ENCODE measurements around the gene PLBD1. TPM values are rescaled to one million over a fixed set of nuclear protein-coding genes. Genes with fewer than 3 reads are reported as not detected.

Gene PLBD1
- total RNA-seq, 1 experiment from 2014 or later: 0.30 TPM

- H3K9me2 ChIP-seq (ENCODE audit: insufficient read depth): no peaks in the 10 kb centered on the region
- no peak overlapping the region for H3K27ac ChIP-seq (ENCODE audit: low read depth, low read length)
- no peaks in the 10 kb centered on the region for H3K79me2 ChIP-seq (ENCODE audit: insufficient read depth, low read length)
- no peaks in the 10 kb centered on the region for H3K36me3 ChIP-seq (ENCODE audit: control insufficient read depth in 1 of 2, insufficient read depth in 2 of 2, low read length in 2 of 2)
- no peak overlapping the region for H3K4me2 ChIP-seq (ENCODE audit: low read length)
- intact Hi-C loops (cut with micrococcal nuclease): no loop called here
- H3K4me1 ChIP-seq (ENCODE audit: control insufficient read depth in 1 of 2, insufficient read depth in 2 of 2, low read length in 2 of 2): no peaks in the 10 kb centered on the region
- CTCF ChIA-PET: no interaction called here
- no peak overlapping the region for H3K4me3 ChIP-seq (replicated peaks in 1 of 2; ENCODE audit: low read depth in 1 of 2, low read length in 2 of 2)
- no peaks in the 10 kb centered on the region for H4K20me1 ChIP-seq (ENCODE audit: insufficient read depth)
- H3K9ac ChIP-seq (ENCODE audit: low read length): no peak overlapping the region
- H3K9me3 ChIP-seq (ENCODE audit: control insufficient read depth in 1 of 2, insufficient read depth in 1 of 2, low read depth in 1 of 2, low read length in 2 of 2): peaks cover 7% of the 10 kb centered on the region in 2 experiments; a peak in 2 of 4 replicates
- TF ChIP-seq EGR1 (IDR thresholded peaks at IDR 0.05; ENCODE audit: low read depth): no peak
- TF ChIP-seq TCF7L2 (IDR thresholded peaks at IDR 0.05; ENCODE audit: borderline replicate concordance, extremely low read depth, insufficient read depth, insufficient read length): no peak
- no peak overlapping the region for H2AFZ ChIP-seq (ENCODE audit: low read depth, low read length, poor library complexity, severe bottlenecking)
- RAD21 ChIA-PET (ENCODE audit: low non-redundant PET in 1 of 2, low total read pairs in 2 of 2, uncharacterized antibody in 2 of 2, unreplicated experiment in 2 of 2): no interaction called here
- H3K27me3 ChIP-seq (ENCODE audit: insufficient read depth, low read length): no peaks in the 10 kb centered on the region
- ATAC-seq (no peak), DNase-seq (ENCODE audit: low read depth, low spot score) (no peak)
- BruUV-seq (replicated peaks): no TSS peak
- POLR2A ChIA-PET: no interaction called here
Observed at GRCh38 chr12:14525964-14526363, 41.7 kb downstream of the PLBD1 start.

- POLR2A ChIA-PET: no interaction called here
- no peak overlapping the region for H3K4me3 ChIP-seq (replicated peaks in 1 of 2; ENCODE audit: low read depth in 1 of 2, low read length in 2 of 2)
Observed at GRCh38 chr12:14521822-14522221, 45.9 kb downstream of the PLBD1 start.

More at GRCh38 chr12:14521822-14522221, 45.9 kb downstream of the PLBD1 start:
- no peaks in the 10 kb centered on the region for H3K4me1 ChIP-seq (ENCODE audit: control insufficient read depth in 1 of 2, insufficient read depth in 2 of 2, low read length in 2 of 2)
- H3K9me2 ChIP-seq (ENCODE audit: insufficient read depth): no peaks in the 10 kb centered on the region
- H3K36me3 ChIP-seq (ENCODE audit: control insufficient read depth in 1 of 2, insufficient read depth in 2 of 2, low read length in 2 of 2): no peaks in the 10 kb centered on the region
- no peak overlapping the region for H3K4me2 ChIP-seq (ENCODE audit: low read length)
- intact Hi-C loops (cut with micrococcal nuclease): no loop called here
- H3K79me2 ChIP-seq (ENCODE audit: insufficient read depth, low read length): no peaks in the 10 kb centered on the region
- DNase-seq (ENCODE audit: low read depth, low spot score) (no peak), ATAC-seq (no peak)
- peaks cover 7% of the 10 kb centered on the region in 2 experiments; a peak in 2 of 4 replicates for H3K9me3 ChIP-seq (ENCODE audit: control insufficient read depth in 1 of 2, insufficient read depth in 1 of 2, low read depth in 1 of 2, low read length in 2 of 2)
- RAD21 ChIA-PET (ENCODE audit: low non-redundant PET in 1 of 2, low total read pairs in 2 of 2, uncharacterized antibody in 2 of 2, unreplicated experiment in 2 of 2): no interaction called here
- H2AFZ ChIP-seq (ENCODE audit: low read depth, low read length, poor library complexity, severe bottlenecking): no peak overlapping the region
- TF ChIP-seq JUND (IDR thresholded peaks at IDR 0.05) (no peak), REST (IDR thresholded peaks at IDR 0.05; ENCODE audit: low read depth) (no peak)
- no peaks in the 10 kb centered on the region for H4K20me1 ChIP-seq (ENCODE audit: insufficient read depth)
- H3K9ac ChIP-seq (ENCODE audit: low read length): no peak overlapping the region
- no peaks in the 10 kb centered on the region for H3K27me3 ChIP-seq (ENCODE audit: insufficient read depth, low read length)
- CTCF ChIA-PET: no interaction called here
- BruUV-seq (replicated peaks): no TSS peak
- no peak overlapping the region for H3K27ac ChIP-seq (ENCODE audit: low read depth, low read length)
